ENCODE measurements around the gene CCR5AS.

DNA sequence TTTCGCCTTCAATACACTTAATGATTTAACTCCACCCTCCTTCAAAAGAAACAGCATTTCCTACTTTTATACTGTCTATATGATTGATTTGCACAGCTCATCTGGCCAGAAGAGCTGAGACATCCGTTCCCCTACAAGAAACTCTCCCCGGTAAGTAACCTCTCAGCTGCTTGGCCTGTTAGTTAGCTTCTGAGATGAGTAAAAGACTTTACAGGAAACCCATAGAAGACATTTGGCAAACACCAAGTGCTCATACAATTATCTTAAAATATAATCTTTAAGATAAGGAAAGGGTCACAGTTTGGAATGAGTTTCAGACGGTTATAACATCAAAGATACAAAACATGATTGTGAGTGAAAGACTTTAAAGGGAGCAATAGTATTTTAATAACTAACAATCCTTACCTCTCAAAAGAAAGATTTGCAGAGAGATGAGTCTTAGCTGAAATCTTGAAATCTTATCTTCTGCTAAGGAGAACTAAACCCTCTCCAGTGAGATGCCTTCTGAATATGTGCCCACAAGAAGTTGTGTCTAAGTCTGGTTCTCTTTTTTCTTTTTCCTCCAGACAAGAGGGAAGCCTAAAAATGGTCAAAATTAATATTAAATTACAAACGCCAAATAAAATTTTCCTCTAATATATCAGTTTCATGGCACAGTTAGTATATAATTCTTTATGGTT lies 35.9 kb downstream of the CCR5AS start, which contains the start of gene CCR5:
- TF ChIP-seq CTCF (IDR thresholded peaks at IDR 0.05): no peak
- no peak for TF ChIP-seq POLR2A (IDR thresholded peaks at IDR 0.05)
